ENCODE data around the gene RCAN2.

DNA sequence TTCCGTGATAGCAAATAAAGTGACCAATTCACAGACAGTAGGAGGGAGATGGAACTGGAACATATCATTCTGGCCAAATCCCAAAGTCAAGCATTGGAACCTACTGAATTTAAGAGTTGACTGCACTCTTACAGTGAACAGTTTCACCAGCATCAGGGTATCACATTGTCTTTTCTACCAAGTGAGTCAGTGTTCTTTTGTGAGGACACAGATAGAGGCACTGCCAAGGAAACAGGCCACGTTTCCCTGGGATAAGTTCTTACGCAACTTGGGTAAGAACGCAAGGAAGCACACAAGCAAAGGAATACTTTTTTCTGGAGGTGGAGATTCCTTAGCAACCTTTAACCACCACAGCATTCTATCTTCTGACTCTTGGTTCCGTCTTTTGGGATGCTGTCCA is 291.9 kb downstream of the RCAN2 start:
- TF ChIP-seq, protein P1, sequence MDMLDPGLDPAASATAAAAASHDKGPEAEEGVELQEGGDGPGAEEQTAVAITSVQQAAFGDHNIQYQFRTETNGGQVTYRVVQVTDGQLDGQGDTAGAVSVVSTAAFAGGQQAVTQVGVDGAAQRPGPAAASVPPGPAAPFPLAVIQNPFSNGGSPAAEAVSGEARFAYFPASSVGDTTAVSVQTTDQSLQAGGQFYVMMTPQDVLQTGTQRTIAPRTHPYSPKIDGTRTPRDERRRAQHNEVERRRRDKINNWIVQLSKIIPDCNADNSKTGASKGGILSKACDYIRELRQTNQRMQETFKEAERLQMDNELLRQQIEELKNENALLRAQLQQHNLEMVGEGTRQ (CRISPR knock-in tag; IDR thresholded peaks at IDR 0.05), result no peak
- TF ChIP-seq, protein P2, sequence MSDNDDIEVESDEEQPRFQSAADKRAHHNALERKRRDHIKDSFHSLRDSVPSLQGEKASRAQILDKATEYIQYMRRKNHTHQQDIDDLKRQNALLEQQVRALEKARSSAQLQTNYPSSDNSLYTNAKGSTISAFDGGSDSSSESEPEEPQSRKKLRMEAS (CRISPR knock-in tag; IDR thresholded peaks at IDR 0.05), result no peak
- TF ChIP-seq, protein P3, sequence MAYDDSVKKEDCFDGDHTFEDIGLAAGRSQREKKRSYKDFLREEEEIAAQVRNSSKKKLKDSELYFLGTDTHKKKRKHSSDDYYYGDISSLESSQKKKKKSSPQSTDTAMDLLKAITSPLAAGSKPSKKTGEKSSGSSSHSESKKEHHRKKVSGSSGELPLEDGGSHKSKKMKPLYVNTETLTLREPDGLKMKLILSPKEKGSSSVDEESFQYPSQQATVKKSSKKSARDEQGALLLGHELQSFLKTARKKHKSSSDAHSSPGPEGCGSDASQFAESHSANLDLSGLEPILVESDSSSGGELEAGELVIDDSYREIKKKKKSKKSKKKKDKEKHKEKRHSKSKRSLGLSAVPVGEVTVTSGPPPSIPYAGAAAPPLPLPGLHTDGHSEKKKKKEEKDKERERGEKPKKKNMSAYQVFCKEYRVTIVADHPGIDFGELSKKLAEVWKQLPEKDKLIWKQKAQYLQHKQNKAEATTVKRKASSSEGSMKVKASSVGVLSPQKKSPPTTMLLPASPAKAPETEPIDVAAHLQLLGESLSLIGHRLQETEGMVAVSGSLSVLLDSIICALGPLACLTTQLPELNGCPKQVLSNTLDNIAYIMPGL (CRISPR knock-in tag; IDR thresholded peaks at IDR 0.05), result no peak
- no peak for TF ChIP-seq POLR2A (conservative IDR thresholded peaks at IDR 0.05)
- TF ChIP-seq NFRKB (IDR thresholded peaks at IDR 0.05; ENCODE audit: low read depth), result no peak
- TF ChIP-seq MAFK (IDR thresholded peaks at IDR 0.05; ENCODE audit: low read length), result no peak
- TF ChIP-seq CREB1 (IDR thresholded peaks at IDR 0.05), result no peak
- TF ChIP-seq CREB1 (CRISPR knock-in tag; IDR thresholded peaks at IDR 0.05), result no peak
- TF ChIP-seq MAZ (CRISPR knock-in tag; conservative IDR thresholded peaks at IDR 0.05 in 1 of 2, IDR thresholded peaks at IDR 0.05 in 1 of 2), result no peak
- no peak for TF ChIP-seq ZBTB8A (IDR thresholded peaks at IDR 0.05; ENCODE audit: partially characterized antibody)
- TF ChIP-seq, protein P4, sequence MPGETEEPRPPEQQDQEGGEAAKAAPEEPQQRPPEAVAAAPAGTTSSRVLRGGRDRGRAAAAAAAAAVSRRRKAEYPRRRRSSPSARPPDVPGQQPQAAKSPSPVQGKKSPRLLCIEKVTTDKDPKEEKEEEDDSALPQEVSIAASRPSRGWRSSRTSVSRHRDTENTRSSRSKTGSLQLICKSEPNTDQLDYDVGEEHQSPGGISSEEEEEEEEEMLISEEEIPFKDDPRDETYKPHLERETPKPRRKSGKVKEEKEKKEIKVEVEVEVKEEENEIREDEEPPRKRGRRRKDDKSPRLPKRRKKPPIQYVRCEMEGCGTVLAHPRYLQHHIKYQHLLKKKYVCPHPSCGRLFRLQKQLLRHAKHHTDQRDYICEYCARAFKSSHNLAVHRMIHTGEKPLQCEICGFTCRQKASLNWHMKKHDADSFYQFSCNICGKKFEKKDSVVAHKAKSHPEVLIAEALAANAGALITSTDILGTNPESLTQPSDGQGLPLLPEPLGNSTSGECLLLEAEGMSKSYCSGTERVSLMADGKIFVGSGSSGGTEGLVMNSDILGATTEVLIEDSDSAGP (CRISPR knock-in tag; IDR thresholded peaks at IDR 0.05), result no peak
- TF ChIP-seq, protein P5, sequence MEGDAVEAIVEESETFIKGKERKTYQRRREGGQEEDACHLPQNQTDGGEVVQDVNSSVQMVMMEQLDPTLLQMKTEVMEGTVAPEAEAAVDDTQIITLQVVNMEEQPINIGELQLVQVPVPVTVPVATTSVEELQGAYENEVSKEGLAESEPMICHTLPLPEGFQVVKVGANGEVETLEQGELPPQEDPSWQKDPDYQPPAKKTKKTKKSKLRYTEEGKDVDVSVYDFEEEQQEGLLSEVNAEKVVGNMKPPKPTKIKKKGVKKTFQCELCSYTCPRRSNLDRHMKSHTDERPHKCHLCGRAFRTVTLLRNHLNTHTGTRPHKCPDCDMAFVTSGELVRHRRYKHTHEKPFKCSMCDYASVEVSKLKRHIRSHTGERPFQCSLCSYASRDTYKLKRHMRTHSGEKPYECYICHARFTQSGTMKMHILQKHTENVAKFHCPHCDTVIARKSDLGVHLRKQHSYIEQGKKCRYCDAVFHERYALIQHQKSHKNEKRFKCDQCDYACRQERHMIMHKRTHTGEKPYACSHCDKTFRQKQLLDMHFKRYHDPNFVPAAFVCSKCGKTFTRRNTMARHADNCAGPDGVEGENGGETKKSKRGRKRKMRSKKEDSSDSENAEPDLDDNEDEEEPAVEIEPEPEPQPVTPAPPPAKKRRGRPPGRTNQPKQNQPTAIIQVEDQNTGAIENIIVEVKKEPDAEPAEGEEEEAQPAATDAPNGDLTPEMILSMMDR (IDR thresholded peaks at IDR 0.05 in 2 of 3, conservative IDR thresholded peaks at IDR 0.05 in 1 of 3; ENCODE audit: insufficient read depth in 2 of 3, low read depth in 1 of 3, low read length in 3 of 3), result no peak
- no peak for TF ChIP-seq JUNB (CRISPR knock-in tag; conservative IDR thresholded peaks at IDR 0.05)
- TF ChIP-seq ZNF324 (CRISPR knock-in tag; IDR thresholded peaks at IDR 0.05), result no peak
- TF ChIP-seq, protein P6, sequence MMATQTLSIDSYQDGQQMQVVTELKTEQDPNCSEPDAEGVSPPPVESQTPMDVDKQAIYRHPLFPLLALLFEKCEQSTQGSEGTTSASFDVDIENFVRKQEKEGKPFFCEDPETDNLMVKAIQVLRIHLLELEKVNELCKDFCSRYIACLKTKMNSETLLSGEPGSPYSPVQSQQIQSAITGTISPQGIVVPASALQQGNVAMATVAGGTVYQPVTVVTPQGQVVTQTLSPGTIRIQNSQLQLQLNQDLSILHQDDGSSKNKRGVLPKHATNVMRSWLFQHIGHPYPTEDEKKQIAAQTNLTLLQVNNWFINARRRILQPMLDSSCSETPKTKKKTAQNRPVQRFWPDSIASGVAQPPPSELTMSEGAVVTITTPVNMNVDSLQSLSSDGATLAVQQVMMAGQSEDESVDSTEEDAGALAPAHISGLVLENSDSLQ (IDR thresholded peaks at IDR 0.05), result no peak

All from K562 (cell line).